ENCODE data around the gene ZBP1. TPM values are rescaled to one million over a fixed set of nuclear protein-coding genes. Genes with fewer than 3 reads are reported as not detected.

The ZBP1 gene
- total RNA-seq, 1 experiment from 2014 or later, result 2.9 TPM

DNA sequence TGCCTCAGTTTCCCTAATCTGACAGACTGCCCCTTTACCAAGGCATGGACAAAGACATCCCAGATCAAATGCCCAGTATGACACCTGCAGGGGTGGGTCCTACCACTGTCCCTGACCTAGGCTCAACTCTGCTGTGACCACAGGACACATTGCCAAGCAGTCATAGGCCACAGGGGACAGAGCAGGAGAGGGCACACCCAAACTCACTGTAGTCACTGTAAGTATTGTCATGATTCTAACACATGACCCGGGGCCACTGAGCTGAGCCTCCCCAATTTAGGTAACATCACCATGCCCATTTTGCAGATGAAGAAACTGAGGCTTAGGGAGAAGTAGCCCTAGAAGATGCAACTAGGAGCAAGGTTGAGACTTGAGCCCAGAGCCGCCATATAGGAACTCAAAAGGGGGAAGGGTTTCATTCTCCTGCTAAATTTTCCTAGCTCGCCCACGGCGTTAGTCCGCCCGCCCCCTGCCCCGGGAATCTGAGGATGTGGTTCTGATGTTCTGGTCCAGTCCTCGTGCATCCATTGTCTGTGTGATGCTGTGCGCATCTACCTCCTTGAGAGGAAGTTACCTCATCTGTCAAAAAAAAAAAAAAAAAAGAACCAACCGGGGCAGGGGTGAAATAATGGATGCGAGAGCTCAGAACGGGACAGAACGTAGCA is 44.8 kb upstream of the ZBP1 start:
- Mint-ChIP-seq H3K9me3 (ENCODE audit: low read depth, unreplicated experiment) (no peaks in the 10 kb centered on the region), H3K27me3 (ENCODE audit: unreplicated experiment) (no peaks in the 10 kb centered on the region)

DNA sequence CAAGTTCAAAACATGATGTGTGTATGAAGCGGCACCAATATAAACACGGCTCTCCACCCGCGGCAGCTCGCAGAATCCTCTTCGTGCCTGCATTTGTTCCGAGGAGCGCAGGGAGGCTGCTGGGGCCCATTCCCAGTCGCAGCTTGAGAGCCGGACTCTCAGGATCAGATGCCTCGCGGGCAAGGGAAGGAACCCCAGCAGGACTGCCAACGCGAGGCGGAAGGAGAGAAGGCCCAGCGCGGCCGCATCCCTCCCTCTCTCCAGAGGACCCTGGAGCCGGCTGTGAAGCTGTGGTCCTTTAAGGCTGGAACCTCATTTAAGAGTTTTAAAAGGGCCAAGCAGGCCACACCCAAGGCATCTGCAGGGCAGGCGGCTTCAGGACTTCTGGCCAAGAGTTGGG is 44.2 kb upstream of the ZBP1 start:
- Mint-ChIP-seq H3K36me3 (ENCODE audit: insufficient read depth, unreplicated experiment) (peaks cover 100% of the 10 kb centered on the region), H3K4me3 (ENCODE audit: low read depth, unreplicated experiment) (no peak overlapping the region), H3K4me1 (ENCODE audit: low read depth, unreplicated experiment) (peaks cover 83% of the 10 kb centered on the region), H3K27me3 (ENCODE audit: unreplicated experiment) (no peaks in the 10 kb centered on the region), H3K9me3 (ENCODE audit: low read depth, unreplicated experiment) (no peaks in the 10 kb centered on the region), H3K27ac (ENCODE audit: unreplicated experiment) (peak overlapping the region; percentile 97)
- CTCF ChIA-PET, result no interaction called here
- intact Hi-C loops (cut with micrococcal nuclease; ENCODE audit: unreplicated experiment), result no loop called here
- no peak for DNase-seq
- TF ChIP-seq, protein P1, sequence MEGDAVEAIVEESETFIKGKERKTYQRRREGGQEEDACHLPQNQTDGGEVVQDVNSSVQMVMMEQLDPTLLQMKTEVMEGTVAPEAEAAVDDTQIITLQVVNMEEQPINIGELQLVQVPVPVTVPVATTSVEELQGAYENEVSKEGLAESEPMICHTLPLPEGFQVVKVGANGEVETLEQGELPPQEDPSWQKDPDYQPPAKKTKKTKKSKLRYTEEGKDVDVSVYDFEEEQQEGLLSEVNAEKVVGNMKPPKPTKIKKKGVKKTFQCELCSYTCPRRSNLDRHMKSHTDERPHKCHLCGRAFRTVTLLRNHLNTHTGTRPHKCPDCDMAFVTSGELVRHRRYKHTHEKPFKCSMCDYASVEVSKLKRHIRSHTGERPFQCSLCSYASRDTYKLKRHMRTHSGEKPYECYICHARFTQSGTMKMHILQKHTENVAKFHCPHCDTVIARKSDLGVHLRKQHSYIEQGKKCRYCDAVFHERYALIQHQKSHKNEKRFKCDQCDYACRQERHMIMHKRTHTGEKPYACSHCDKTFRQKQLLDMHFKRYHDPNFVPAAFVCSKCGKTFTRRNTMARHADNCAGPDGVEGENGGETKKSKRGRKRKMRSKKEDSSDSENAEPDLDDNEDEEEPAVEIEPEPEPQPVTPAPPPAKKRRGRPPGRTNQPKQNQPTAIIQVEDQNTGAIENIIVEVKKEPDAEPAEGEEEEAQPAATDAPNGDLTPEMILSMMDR (IDR thresholded peaks at IDR 0.05; ENCODE audit: unreplicated experiment), result no peak
- BruUV-seq (replicated peaks), result no TSS peak

More for the DNA sequence above, 44.8 kb upstream of the ZBP1 start:
- CTCF ChIA-PET, result interaction anchor here (0.6 to 1.2 kb wide), 3 partner anchors 11 to 38 kb away, joined by 3 to 6 read pairs (median 3); no protein-coding TSS in a partner anchor
- Mint-ChIP-seq H3K27ac (ENCODE audit: unreplicated experiment) (peak overlapping the region; percentile 97), H3K4me3 (ENCODE audit: low read depth, unreplicated experiment) (peak overlapping the region; percentile 8), H3K4me1 (ENCODE audit: low read depth, unreplicated experiment) (peaks cover 83% of the 10 kb centered on the region), H3K36me3 (ENCODE audit: insufficient read depth, unreplicated experiment) (peaks cover 100% of the 10 kb centered on the region)
- TF ChIP-seq, protein P1 (IDR thresholded peaks at IDR 0.05; ENCODE audit: unreplicated experiment), result no peak
- intact Hi-C loops (cut with micrococcal nuclease; ENCODE audit: unreplicated experiment), result no loop called here
- BruUV-seq (replicated peaks), result no TSS peak
- DNase-seq, result no peak

DNA sequence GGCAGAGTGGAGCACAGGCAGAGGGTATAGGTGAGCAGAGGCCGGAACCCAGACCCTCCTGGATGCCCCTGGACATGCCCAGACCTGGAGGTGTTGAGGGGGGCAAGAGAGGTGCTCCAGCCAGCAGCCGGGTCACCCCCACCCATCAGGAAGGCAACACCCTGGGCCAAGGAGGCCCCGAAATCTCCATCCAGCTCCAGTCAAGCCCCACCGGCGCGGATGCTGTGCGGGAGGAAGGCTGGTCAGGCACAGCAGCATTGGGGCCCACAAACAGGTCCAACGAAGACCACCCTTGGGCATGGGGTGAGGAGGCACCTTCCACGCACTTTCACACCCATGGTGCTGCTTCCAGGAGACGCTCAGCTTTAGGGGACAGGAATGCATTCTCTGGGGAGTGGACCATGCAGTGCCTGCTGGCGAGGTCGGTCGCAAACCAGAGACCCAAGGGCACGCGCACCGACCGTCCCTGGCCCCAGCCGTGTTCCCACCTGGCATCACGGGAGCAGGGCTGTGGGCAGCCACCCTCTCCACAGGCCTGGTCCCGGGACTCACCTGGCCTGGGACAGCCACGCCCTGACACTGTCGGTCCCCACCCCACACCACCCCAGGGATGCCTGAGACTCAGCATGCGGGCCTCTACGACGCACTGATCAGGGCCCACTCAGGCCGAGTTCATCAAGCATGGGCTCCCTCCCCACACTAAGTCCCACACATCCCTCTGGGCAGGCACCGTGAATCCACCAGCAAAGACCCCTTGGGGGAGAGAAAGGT is 43.6 kb upstream of the ZBP1 start:
- Mint-ChIP-seq H3K36me3 (ENCODE audit: insufficient read depth, unreplicated experiment) (peaks cover 100% of the 10 kb centered on the region), H3K4me1 (ENCODE audit: low read depth, unreplicated experiment) (peaks cover 83% of the 10 kb centered on the region), H3K9me3 (ENCODE audit: low read depth, unreplicated experiment) (no peaks in the 10 kb centered on the region), H3K27me3 (ENCODE audit: unreplicated experiment) (no peaks in the 10 kb centered on the region), H3K27ac (ENCODE audit: unreplicated experiment) (peak overlapping the region; percentile 68), H3K4me3 (ENCODE audit: low read depth, unreplicated experiment) (peak overlapping the region; percentile 9)
- intact Hi-C loops (cut with micrococcal nuclease; ENCODE audit: unreplicated experiment), result no loop called here
- TF ChIP-seq, protein P1 (IDR thresholded peaks at IDR 0.05; ENCODE audit: unreplicated experiment), result no peak
- DNase-seq, result no peak
- no TSS peak for BruUV-seq (replicated peaks)
- CTCF ChIA-PET, result no interaction called here

DNA sequence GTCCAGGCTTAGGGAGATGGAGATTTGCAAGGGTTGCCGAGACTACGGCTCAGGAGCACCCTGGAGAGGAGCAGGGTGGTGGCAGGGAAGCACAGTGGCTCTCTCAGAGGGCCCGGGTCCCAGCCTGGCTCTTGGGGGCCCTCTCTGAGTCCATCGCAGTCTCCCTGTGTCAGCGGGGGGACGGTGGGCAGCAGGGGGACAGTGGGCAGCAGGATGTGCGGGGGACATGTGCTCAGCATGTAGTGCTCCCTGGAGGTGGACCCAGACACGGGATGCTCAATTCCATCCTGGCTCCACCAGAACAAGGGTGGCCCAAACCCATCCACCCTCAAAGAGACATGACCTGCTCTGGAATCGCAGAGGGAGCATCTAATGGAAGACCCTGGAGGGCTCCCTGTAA is 43.0 kb upstream of the ZBP1 start:
- H3K4me1 Mint-ChIP-seq (ENCODE audit: low read depth, unreplicated experiment), result peaks cover 83% of the 10 kb centered on the region
- peak overlapping the region; percentile 68 for H3K27ac Mint-ChIP-seq (ENCODE audit: unreplicated experiment)
- peak overlapping the region; percentile 9 for H3K4me3 Mint-ChIP-seq (ENCODE audit: low read depth, unreplicated experiment)
- TF ChIP-seq, protein P1 (IDR thresholded peaks at IDR 0.05; ENCODE audit: unreplicated experiment), result no peak
- H3K36me3 Mint-ChIP-seq (ENCODE audit: insufficient read depth, unreplicated experiment), result peaks cover 100% of the 10 kb centered on the region
- DNase-seq, result no peak
- intact Hi-C loops (cut with micrococcal nuclease; ENCODE audit: unreplicated experiment), result no loop called here
- BruUV-seq (replicated peaks), result no TSS peak
- H3K9me3 Mint-ChIP-seq (ENCODE audit: low read depth, unreplicated experiment), result no peaks in the 10 kb centered on the region
- CTCF ChIA-PET, result no interaction called here
- no peaks in the 10 kb centered on the region for H3K27me3 Mint-ChIP-seq (ENCODE audit: unreplicated experiment)

Measured in Calu3 (cell line).